Neural crest cell (in vitro differentiated cells): ENCODE data around the gene CACNA2D3. TPM values are rescaled to one million over a fixed set of nuclear protein-coding genes. Genes with fewer than 3 reads are reported as not detected.

Experiments used
- DNase-seq: peaks from one replicate; pipeline ENCODE4 v3.0.0; 2021; ENCODE audit warnings: low read depth, mixed read lengths, low spot score
- H3K27ac Mint-ChIP-seq: one replicate; pipeline ENCODE4 v1.8.0; 2021; ENCODE audit warnings: mild to moderate bottlenecking, mixed read lengths; ENCODE audit not compliant: unreplicated experiment
- H3K27me3 Mint-ChIP-seq: 2 replicates; pipeline ENCODE4 v1.8.0; 2021; ENCODE audit warnings: low read depth, mild to moderate bottlenecking, mixed read lengths
- H3K36me3 Mint-ChIP-seq: 2 replicates; pipeline ENCODE4 v1.8.0; 2021; ENCODE audit warnings: low read depth, mild to moderate bottlenecking, mixed read lengths
- H3K4me1 Mint-ChIP-seq: 2 replicates; pipeline ENCODE4 v1.8.0; 2021; ENCODE audit warnings: mixed read lengths
- H3K4me3 Mint-ChIP-seq: one replicate; pipeline ENCODE4 v1.8.0; 2021; ENCODE audit warnings: mild to moderate bottlenecking, mixed read lengths
- H3K9me3 Mint-ChIP-seq: 2 replicates; pipeline ENCODE4 v1.8.0; 2021; ENCODE audit warnings: mixed read lengths
- total RNA-seq: library from RNA; stranded (reverse); gene quantifications from 2 replicates; pipeline ENCODE4 v1.2.1, GENCODE V29; 2021
- TF ChIP-seq, protein P1 (sequence below): fragments of 200-600 bp; sonication (generic); conservative IDR thresholded peaks from 2 replicates; pipeline ENCODE4 v1.5.0; 2021; ENCODE audit warnings: antibody characterized with exemption, mild to moderate bottlenecking

CACNA2D3 gene
- total RNA-seq, 1 donor from 2014 or later = 0.82 TPM

DNA sequence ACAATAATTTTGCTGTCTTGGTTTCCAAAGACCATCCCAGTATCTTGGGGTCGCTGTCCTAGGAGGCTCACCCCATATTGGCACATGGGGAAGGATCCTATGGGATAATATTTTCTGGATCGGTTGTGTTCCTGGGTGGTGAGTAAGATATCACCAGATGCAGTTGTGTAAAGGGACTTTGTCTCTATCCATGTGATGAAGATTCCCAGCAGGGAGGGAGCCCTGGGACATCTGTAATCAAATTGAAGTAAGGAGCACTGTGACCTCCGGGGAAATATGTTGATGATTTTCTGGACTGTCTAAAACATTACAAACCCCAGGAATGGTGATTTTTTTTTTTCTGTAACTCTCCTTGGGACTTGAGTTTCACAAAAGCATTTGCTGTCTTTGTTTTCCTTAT lies 841.7 kb downstream of the CACNA2D3 start:
- Mint-ChIP-seq H3K36me3 (no peaks in the 10 kb centered on the region), H3K9me3 (peaks cover 5% of the 10 kb centered on the region), H3K4me1 (peaks cover 53% of the 10 kb centered on the region), H3K27ac (no peak overlapping the region), H3K4me3 (no peak overlapping the region), H3K27me3 (no peaks in the 10 kb centered on the region)
- no peak for DNase-seq
- TF ChIP-seq, protein P1, sequence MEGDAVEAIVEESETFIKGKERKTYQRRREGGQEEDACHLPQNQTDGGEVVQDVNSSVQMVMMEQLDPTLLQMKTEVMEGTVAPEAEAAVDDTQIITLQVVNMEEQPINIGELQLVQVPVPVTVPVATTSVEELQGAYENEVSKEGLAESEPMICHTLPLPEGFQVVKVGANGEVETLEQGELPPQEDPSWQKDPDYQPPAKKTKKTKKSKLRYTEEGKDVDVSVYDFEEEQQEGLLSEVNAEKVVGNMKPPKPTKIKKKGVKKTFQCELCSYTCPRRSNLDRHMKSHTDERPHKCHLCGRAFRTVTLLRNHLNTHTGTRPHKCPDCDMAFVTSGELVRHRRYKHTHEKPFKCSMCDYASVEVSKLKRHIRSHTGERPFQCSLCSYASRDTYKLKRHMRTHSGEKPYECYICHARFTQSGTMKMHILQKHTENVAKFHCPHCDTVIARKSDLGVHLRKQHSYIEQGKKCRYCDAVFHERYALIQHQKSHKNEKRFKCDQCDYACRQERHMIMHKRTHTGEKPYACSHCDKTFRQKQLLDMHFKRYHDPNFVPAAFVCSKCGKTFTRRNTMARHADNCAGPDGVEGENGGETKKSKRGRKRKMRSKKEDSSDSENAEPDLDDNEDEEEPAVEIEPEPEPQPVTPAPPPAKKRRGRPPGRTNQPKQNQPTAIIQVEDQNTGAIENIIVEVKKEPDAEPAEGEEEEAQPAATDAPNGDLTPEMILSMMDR = no peak

GRCh38 chr3:54965746-54966145 lies 843.4 kb downstream of the CACNA2D3 start:
- Mint-ChIP-seq H3K9me3 (peaks cover 5% of the 10 kb centered on the region), H3K36me3 (no peaks in the 10 kb centered on the region), H3K4me1 (peaks cover 46% of the 10 kb centered on the region), H3K4me3 (no peak overlapping the region), H3K27me3 (no peaks in the 10 kb centered on the region), H3K27ac (peak overlapping the region; percentile 79)
- TF ChIP-seq, protein P1 = no peak
- no peak for DNase-seq

GRCh38 chr3:54966979-54967378 lies 844.6 kb downstream of the CACNA2D3 start:
- TF ChIP-seq, protein P1 = no peak
- Mint-ChIP-seq H3K4me1 (peaks cover 47% of the 10 kb centered on the region), H3K27me3 (no peaks in the 10 kb centered on the region), H3K27ac (no peak overlapping the region), H3K36me3 (no peaks in the 10 kb centered on the region), H3K4me3 (no peak overlapping the region), H3K9me3 (peaks cover 10% of the 10 kb centered on the region)
- no peak for DNase-seq

GRCh38 chr3:54967731-54968161 lies 845.4 kb downstream of the CACNA2D3 start:
- H3K36me3 Mint-ChIP-seq = no peaks in the 10 kb centered on the region
- DNase-seq = no peak
- no peak overlapping the region for H3K4me3 Mint-ChIP-seq
- H3K27ac Mint-ChIP-seq = no peak overlapping the region
- peaks cover 55% of the 10 kb centered on the region for H3K4me1 Mint-ChIP-seq
- TF ChIP-seq, protein P1 = no peak
- H3K27me3 Mint-ChIP-seq = no peaks in the 10 kb centered on the region
- peaks cover 10% of the 10 kb centered on the region for H3K9me3 Mint-ChIP-seq

- DNase-seq = no peak
- H3K27ac Mint-ChIP-seq = no peak overlapping the region
- H3K4me1 Mint-ChIP-seq = peaks cover 61% of the 10 kb centered on the region
- TF ChIP-seq, protein P1 = no peak
- H3K27me3 Mint-ChIP-seq = no peaks in the 10 kb centered on the region
- H3K36me3 Mint-ChIP-seq = no peaks in the 10 kb centered on the region
- H3K9me3 Mint-ChIP-seq = peaks cover 10% of the 10 kb centered on the region
- no peak overlapping the region for H3K4me3 Mint-ChIP-seq
These were observed 846.3 kb downstream of the CACNA2D3 start for GRCh38 chr3:54968546-54969172.
